ENCODE results near the gene RASL10A. TPM values are rescaled to one million over a fixed set of nuclear protein-coding genes. Genes with fewer than 3 reads are reported as not detected.

The RASL10A gene
- total RNA-seq, 1 donor from 2014 or later, result 0.30 TPM

GRCh38 chr22:29299136-29299900 is 16.2 kb downstream of the RASL10A start:
- Mint-ChIP-seq H3K36me3 (ENCODE audit: low read depth) (peaks cover 54% of the 10 kb centered on the region), H3K27me3 (peaks cover 1% of the 10 kb centered on the region), H3K4me1 (peaks cover 6% of the 10 kb centered on the region), H3K9me3 (no peaks in the 10 kb centered on the region), H3K27ac (peak overlapping the region; percentile 20), H3K4me3 (no peak overlapping the region)
- intact Hi-C loops (cut with micrococcal nuclease), result no loop called here
- DNase-seq, result no peak

- Mint-ChIP-seq H3K27me3 (no peaks in the 10 kb centered on the region), H3K36me3 (ENCODE audit: low read depth) (peaks cover 60% of the 10 kb centered on the region), H3K4me1 (peaks cover 6% of the 10 kb centered on the region), H3K9me3 (no peaks in the 10 kb centered on the region), H3K27ac (no peak overlapping the region), H3K4me3 (no peak overlapping the region)
- intact Hi-C loops (cut with micrococcal nuclease), result no loop called here
- DNase-seq, result no peak
These were observed 16.9 kb downstream of the RASL10A start for GRCh38 chr22:29298641-29299040.

GRCh38 chr22:29292379-29292778 is 23.1 kb downstream of the RASL10A start:
- Mint-ChIP-seq H3K9me3 (no peaks in the 10 kb centered on the region), H3K27me3 (no peaks in the 10 kb centered on the region), H3K36me3 (ENCODE audit: low read depth) (peaks cover 76% of the 10 kb centered on the region), H3K4me3 (no peak overlapping the region), H3K27ac (no peak overlapping the region), H3K4me1 (peaks cover 9% of the 10 kb centered on the region)
- intact Hi-C loops (cut with micrococcal nuclease), result no loop called here
- DNase-seq, result no peak

- H3K27me3 Mint-ChIP-seq, result no peaks in the 10 kb centered on the region
- no peak overlapping the region for H3K27ac Mint-ChIP-seq
- intact Hi-C loops (cut with micrococcal nuclease), result no loop called here
- no peak overlapping the region for H3K4me3 Mint-ChIP-seq
- peaks cover 9% of the 10 kb centered on the region for H3K4me1 Mint-ChIP-seq
- no peak for DNase-seq
- peaks cover 77% of the 10 kb centered on the region for H3K36me3 Mint-ChIP-seq (ENCODE audit: low read depth)
- H3K9me3 Mint-ChIP-seq, result no peaks in the 10 kb centered on the region
These were observed 24.3 kb downstream of the RASL10A start for GRCh38 chr22:29291215-29291614.

- H3K4me3 Mint-ChIP-seq, result no peak overlapping the region
- no peak overlapping the region for H3K27ac Mint-ChIP-seq
- peaks cover 9% of the 10 kb centered on the region for H3K4me1 Mint-ChIP-seq
- H3K36me3 Mint-ChIP-seq (ENCODE audit: low read depth), result peaks cover 79% of the 10 kb centered on the region
- H3K27me3 Mint-ChIP-seq, result no peaks in the 10 kb centered on the region
- intact Hi-C loops (cut with micrococcal nuclease), result no loop called here
- no peaks in the 10 kb centered on the region for H3K9me3 Mint-ChIP-seq
- DNase-seq, result no peak
These were observed 25.4 kb downstream of the RASL10A start for GRCh38 chr22:29290061-29290460.

GRCh38 chr22:29288837-29289236 is 26.7 kb downstream of the RASL10A start:
- Mint-ChIP-seq H3K27ac (peak overlapping the region; percentile 43), H3K4me1 (peaks cover 13% of the 10 kb centered on the region), H3K9me3 (no peaks in the 10 kb centered on the region), H3K27me3 (no peaks in the 10 kb centered on the region), H3K4me3 (no peak overlapping the region), H3K36me3 (ENCODE audit: low read depth) (peaks cover 78% of the 10 kb centered on the region)
- no peak for DNase-seq
- intact Hi-C loops (cut with micrococcal nuclease), result no loop called here

- no peaks in the 10 kb centered on the region for H3K27me3 Mint-ChIP-seq
- H3K27ac Mint-ChIP-seq, result no peak overlapping the region
- intact Hi-C loops (cut with micrococcal nuclease), result loop anchor here (2.0 kb wide), 1 partner anchor 13 kb away; no protein-coding TSS in a partner anchor
- H3K36me3 Mint-ChIP-seq (ENCODE audit: low read depth), result peaks cover 78% of the 10 kb centered on the region
- DNase-seq, result no peak
- peaks cover 9% of the 10 kb centered on the region for H3K4me1 Mint-ChIP-seq
- no peaks in the 10 kb centered on the region for H3K9me3 Mint-ChIP-seq
- H3K4me3 Mint-ChIP-seq, result no peak overlapping the region
These were observed 31.3 kb downstream of the RASL10A start for GRCh38 chr22:29284196-29284595.

- Mint-ChIP-seq H3K27me3 (no peaks in the 10 kb centered on the region), H3K9me3 (no peaks in the 10 kb centered on the region), H3K27ac (no peak overlapping the region), H3K4me3 (no peak overlapping the region), H3K36me3 (ENCODE audit: low read depth) (peaks cover 85% of the 10 kb centered on the region), H3K4me1 (peaks cover 25% of the 10 kb centered on the region)
- no peak for DNase-seq
- intact Hi-C loops (cut with micrococcal nuclease), result no loop called here
These were observed 37.6 kb downstream of the RASL10A start for GRCh38 chr22:29277927-29278326.

GRCh38 chr22:29275819-29276565 is 39.5 kb downstream of the RASL10A start:
- H3K36me3 Mint-ChIP-seq (ENCODE audit: low read depth), result peaks cover 85% of the 10 kb centered on the region
- H3K9me3 Mint-ChIP-seq, result no peaks in the 10 kb centered on the region
- no peaks in the 10 kb centered on the region for H3K27me3 Mint-ChIP-seq
- no peak overlapping the region for H3K27ac Mint-ChIP-seq
- no peak for DNase-seq
- intact Hi-C loops (cut with micrococcal nuclease), result no loop called here
- peaks cover 39% of the 10 kb centered on the region for H3K4me1 Mint-ChIP-seq
- H3K4me3 Mint-ChIP-seq, result no peak overlapping the region

GRCh38 chr22:29275167-29275566 is 40.3 kb downstream of the RASL10A start:
- intact Hi-C loops (cut with micrococcal nuclease), result no loop called here
- Mint-ChIP-seq H3K36me3 (ENCODE audit: low read depth) (peaks cover 86% of the 10 kb centered on the region), H3K4me3 (no peak overlapping the region), H3K27ac (no peak overlapping the region), H3K27me3 (no peaks in the 10 kb centered on the region), H3K4me1 (peaks cover 47% of the 10 kb centered on the region), H3K9me3 (no peaks in the 10 kb centered on the region)
- DNase-seq, result no peak

- peaks cover 84% of the 10 kb centered on the region for H3K36me3 Mint-ChIP-seq (ENCODE audit: low read depth)
- H3K4me3 Mint-ChIP-seq, result no peak overlapping the region
- DNase-seq, result no peak
- intact Hi-C loops (cut with micrococcal nuclease), result no loop called here
- peaks cover 3% of the 10 kb centered on the region for H3K27me3 Mint-ChIP-seq
- H3K4me1 Mint-ChIP-seq, result peaks cover 52% of the 10 kb centered on the region
- no peak overlapping the region for H3K27ac Mint-ChIP-seq
- H3K9me3 Mint-ChIP-seq, result no peaks in the 10 kb centered on the region
These were observed 42.9 kb downstream of the RASL10A start for GRCh38 chr22:29272624-29273023.

GRCh38 chr22:29270475-29271271 is 44.8 kb downstream of the RASL10A start:
- intact Hi-C loops (cut with micrococcal nuclease), result loop anchor here (2.0 kb wide), 1 partner anchor 14 kb away; no protein-coding TSS in a partner anchor
- peaks cover 77% of the 10 kb centered on the region for H3K36me3 Mint-ChIP-seq (ENCODE audit: low read depth)
- peak overlapping the region; percentile 87 for H3K27ac Mint-ChIP-seq
- H3K4me1 Mint-ChIP-seq, result peaks cover 56% of the 10 kb centered on the region
- H3K27me3 Mint-ChIP-seq, result peaks cover 3% of the 10 kb centered on the region
- no peaks in the 10 kb centered on the region for H3K9me3 Mint-ChIP-seq
- DNase-seq, result no peak
- H3K4me3 Mint-ChIP-seq, result peak overlapping the region; percentile 99

GRCh38 chr22:29269731-29270474 is 45.6 kb downstream of the RASL10A start:
- peak; percentile 71 for DNase-seq
- H3K4me1 Mint-ChIP-seq, result peaks cover 52% of the 10 kb centered on the region
- H3K27me3 Mint-ChIP-seq, result peaks cover 3% of the 10 kb centered on the region
- peaks cover 71% of the 10 kb centered on the region for H3K36me3 Mint-ChIP-seq (ENCODE audit: low read depth)
- intact Hi-C loops (cut with micrococcal nuclease), result loop anchor here (2.0 to 5.0 kb wide), 4 partner anchors 15 to 1351 kb away; partner anchors contain the start of genes GAS2L1, PITPNB and TBC1D10A
- no peaks in the 10 kb centered on the region for H3K9me3 Mint-ChIP-seq
- H3K27ac Mint-ChIP-seq, result peak overlapping the region; percentile 99
- peak overlapping the region; percentile 99 for H3K4me3 Mint-ChIP-seq
